Kidney (tissue), 14 donors: Measurements from ENCODE around the gene TBL1XR1. TPM values are rescaled to one million over a fixed set of nuclear protein-coding genes. Genes with fewer than 3 reads are reported as not detected.

Experiments used
- DNase-seq, 5 donors: peaks; one replicate each; pipeline ENCODE4 v3.0.0-alpha.2; 2013 to 2020
- FAIRE-seq: peaks from 2 replicates; lab custom pipeline; 2012; peaks lifted over from hg19 to GRCh38; lab: Jason Lieb, UNC
- H3K27ac ChIP-seq, 2 donors: one replicate each; pipeline ENCODE4 v1.7.0; 2013; ENCODE audit warnings: low read depth in 2 of 2, low read length in 2 of 2, inconsistent platforms in 1 of 2
- H3K27me3 ChIP-seq: one replicate; pipeline ENCODE4 v1.7.1; 2013; ENCODE audit warnings: low read length, inconsistent platforms; ENCODE audit not compliant: control insufficient read depth, insufficient read depth
- H3K36me3 ChIP-seq, 3 donors: one replicate each; pipeline versions ENCODE4 v1.7.0 to v1.7.1; 2013; ENCODE audit warnings: low read length in 3 of 3, control low read depth in 1 of 3, inconsistent platforms in 1 of 3; ENCODE audit not compliant: insufficient read depth in 3 of 3, control insufficient read depth in 2 of 3
- H3K4me1 ChIP-seq, 3 donors: one replicate each; pipeline versions ENCODE4 v1.7.0 to v1.7.1; 2013; ENCODE audit warnings: low read length in 3 of 3, inconsistent platforms in 1 of 3, low read depth in 1 of 3; ENCODE audit not compliant: control insufficient read depth in 2 of 3, insufficient read depth in 2 of 3
- H3K4me3 ChIP-seq, 3 donors: one replicate each; pipeline versions ENCODE4 v1.7.0 to v1.8.1; 2013; ENCODE audit warnings: low read length in 3 of 3, control low read depth in 1 of 3, inconsistent platforms in 1 of 3
- H3K9ac ChIP-seq, 3 donors: one replicate each; pipeline versions ENCODE4 v1.7.0 to v1.7.1; 2013; ENCODE audit warnings: low read length in 3 of 3, control low read depth in 1 of 3, inconsistent platforms in 1 of 3
- H3K9me3 ChIP-seq, 3 donors: one replicate each; pipeline versions ENCODE4 v1.7.0 to v1.7.1; 2013; ENCODE audit warnings: low read length in 3 of 3, control low read depth in 1 of 3, inconsistent platforms in 1 of 3; ENCODE audit not compliant: control insufficient read depth in 2 of 3, insufficient read depth in 1 of 3
- intact Hi-C: fragments of 100-400 bp; cut with DNase I; formaldehyde crosslinking; loops from one replicate; pipeline ENCODE4 v1.11.1; 2022
- polyA plus RNA-seq: library from polyadenylated mRNA; stranded (reverse); fragments of 350-450 nt; fragmentation: Illumina TruSeq; extraction: RNeasy Lipid Tissue Mini Kit (QIAGEN cat#74804); gene quantifications from one replicate; pipeline ENCODE4 v1.2.3, GENCODE V29; 2014; ENCODE audit warnings: low read depth, low replicate concordance; ENCODE audit not compliant: insufficient read depth
- total RNA-seq: library from RNA; stranded (reverse); fragmentation: NEBNext Ultra II Directional; extraction: Animal tissue kit (Norgen Biotek cat#: 25700); gene quantifications from one replicate; pipeline ENCODE4 v1.2.1, GENCODE V29; 2021
- TF ChIP-seq, protein P1 (sequence below): IDR thresholded peaks from 3 replicates; pipeline ENCODE4 v1.5.1; 2012; ENCODE audit warnings: mild to moderate bottlenecking, moderate library complexity, borderline replicate concordance; ENCODE audit not compliant: insufficient read depth; ENCODE audit errors: extremely low read depth
- donor health status: control.
- donor health status: control.
- donor health status: control.
- donor health status: control.
- donor health status: control.
- donor health status: DM: yes; HTN: yes; CAD: no.
- donor health status: Normal renal cell carcinoma (clear cell type).

Gene TBL1XR1
- total and polyA plus RNA-seq, 2 donors from 2014 or later, result 31.3 to 205 TPM

DNA sequence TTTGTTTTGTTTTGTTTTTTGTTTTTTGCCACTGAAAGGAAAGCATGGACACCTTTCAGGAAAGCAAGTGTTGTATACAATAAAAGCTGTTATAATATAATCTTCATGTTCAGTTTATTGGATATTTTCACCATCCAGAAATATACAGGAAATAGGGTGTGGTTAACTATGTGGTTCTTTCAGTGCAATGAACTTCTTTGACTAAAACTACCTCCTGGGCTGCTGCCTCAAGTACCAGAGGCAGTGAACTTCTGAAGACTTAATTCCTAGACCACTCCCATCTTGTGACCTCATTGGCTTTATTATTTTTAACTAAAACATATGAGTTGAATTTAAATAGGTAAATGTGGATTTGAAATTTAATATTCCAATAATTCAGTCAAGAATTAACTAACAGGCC lies 27.1 kb upstream of the TBL1XR1 start:
- H3K9me3 ChIP-seq, result no peaks in the 10 kb centered on the region
- DNase-seq, result no peak
- no peak overlapping the region for H3K27ac ChIP-seq
- H3K4me3 ChIP-seq, result no peak overlapping the region
- no peak overlapping the region for H3K9ac ChIP-seq
- TF ChIP-seq, protein P1, sequence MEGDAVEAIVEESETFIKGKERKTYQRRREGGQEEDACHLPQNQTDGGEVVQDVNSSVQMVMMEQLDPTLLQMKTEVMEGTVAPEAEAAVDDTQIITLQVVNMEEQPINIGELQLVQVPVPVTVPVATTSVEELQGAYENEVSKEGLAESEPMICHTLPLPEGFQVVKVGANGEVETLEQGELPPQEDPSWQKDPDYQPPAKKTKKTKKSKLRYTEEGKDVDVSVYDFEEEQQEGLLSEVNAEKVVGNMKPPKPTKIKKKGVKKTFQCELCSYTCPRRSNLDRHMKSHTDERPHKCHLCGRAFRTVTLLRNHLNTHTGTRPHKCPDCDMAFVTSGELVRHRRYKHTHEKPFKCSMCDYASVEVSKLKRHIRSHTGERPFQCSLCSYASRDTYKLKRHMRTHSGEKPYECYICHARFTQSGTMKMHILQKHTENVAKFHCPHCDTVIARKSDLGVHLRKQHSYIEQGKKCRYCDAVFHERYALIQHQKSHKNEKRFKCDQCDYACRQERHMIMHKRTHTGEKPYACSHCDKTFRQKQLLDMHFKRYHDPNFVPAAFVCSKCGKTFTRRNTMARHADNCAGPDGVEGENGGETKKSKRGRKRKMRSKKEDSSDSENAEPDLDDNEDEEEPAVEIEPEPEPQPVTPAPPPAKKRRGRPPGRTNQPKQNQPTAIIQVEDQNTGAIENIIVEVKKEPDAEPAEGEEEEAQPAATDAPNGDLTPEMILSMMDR, result no peak
- intact Hi-C loops, result no loop called here
- no peaks in the 10 kb centered on the region for H3K27me3 ChIP-seq
- FAIRE-seq, result no peak
- H3K4me1 ChIP-seq, result no peaks in the 10 kb centered on the region
- H3K36me3 ChIP-seq, result no peaks in the 10 kb centered on the region

DNA sequence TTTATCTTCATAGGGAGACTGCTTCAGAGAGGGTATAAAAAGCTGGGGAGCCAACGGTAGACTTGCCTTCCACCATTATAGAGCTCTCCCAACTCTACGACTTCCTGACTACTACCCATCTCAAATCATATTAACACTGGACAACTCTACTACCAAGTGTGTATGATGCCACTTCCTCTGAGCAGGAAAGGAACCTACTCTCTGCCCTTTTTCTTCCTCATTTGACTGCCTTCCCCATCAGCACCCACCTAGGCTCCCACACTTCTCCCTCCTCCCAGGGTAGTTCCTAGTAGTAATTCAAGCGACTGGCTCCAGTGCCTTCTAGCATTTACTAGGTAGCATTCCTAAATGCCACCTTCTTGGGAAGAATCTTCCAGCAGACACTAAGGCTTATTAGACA lies 24.5 kb upstream of the TBL1XR1 start:
- TF ChIP-seq, protein P1, result no peak
- intact Hi-C loops, result no loop called here
- Histone ChIP-seq H3K27me3 (no peaks in the 10 kb centered on the region), H3K4me3 (no peak overlapping the region), H3K9me3 (no peaks in the 10 kb centered on the region), H3K36me3 (no peaks in the 10 kb centered on the region), H3K9ac (no peak overlapping the region), H3K27ac (no peak overlapping the region), H3K4me1 (no peaks in the 10 kb centered on the region)
- no peak for DNase-seq
- no peak for FAIRE-seq

DNA sequence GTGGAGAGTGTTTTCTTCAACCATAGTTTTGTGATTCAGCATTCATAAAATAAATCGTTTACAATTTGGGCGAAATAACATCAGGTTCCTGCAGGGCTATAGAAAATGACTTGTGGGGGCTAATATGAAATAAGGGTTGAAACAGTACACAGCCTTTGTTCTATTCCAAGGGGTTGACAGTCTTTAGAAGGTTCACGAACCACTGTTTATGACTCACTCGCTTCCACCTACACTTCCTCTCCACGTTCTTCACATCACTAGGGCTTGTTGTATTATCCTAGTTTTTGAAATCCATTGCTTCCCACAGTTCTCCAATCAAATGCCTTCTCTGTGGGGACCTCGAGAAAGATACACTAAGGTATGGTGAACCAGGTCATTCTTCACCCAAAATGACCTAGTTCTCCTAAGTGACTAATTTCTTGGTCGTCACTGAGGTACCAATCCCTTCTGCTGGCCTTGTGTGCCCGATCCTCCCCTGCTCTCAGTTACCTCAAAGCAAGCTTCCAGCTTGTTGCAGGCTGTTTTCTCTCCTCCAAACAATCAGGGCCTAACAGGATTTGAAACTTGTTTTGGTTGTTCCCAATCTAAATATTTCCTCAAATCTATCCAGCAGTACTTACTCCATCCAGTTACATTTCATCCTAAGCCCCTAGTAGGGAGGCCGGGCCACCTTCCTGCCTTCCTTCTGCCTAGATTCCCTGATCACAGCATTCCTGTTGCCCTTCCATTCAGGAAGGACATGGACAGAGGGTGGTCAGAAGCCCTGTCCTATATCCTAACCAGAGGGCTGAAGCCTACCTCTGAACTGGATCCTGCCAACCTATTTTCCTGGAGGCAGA lies 23.1 kb upstream of the TBL1XR1 start:
- FAIRE-seq (no peak), DNase-seq (no peak)
- intact Hi-C loops, result no loop called here
- no peak overlapping the region for H3K4me3 ChIP-seq
- no peaks in the 10 kb centered on the region for H3K27me3 ChIP-seq
- H3K4me1 ChIP-seq, result no peaks in the 10 kb centered on the region
- no peaks in the 10 kb centered on the region for H3K36me3 ChIP-seq
- no peaks in the 10 kb centered on the region for H3K9me3 ChIP-seq
- TF ChIP-seq, protein P1, result no peak
- H3K9ac ChIP-seq, result no peak overlapping the region
- no peak overlapping the region for H3K27ac ChIP-seq
